SU-DHL-6 (cell line): ENCODE measurements around the gene DHRS11.

Source experiments
- H2AFZ ChIP-seq: fragments of 200-600 bp; sonication (generic); 2 replicates; pipeline ENCODE4 v1.6.1; 2014; ENCODE audit warnings: low read depth, mild to moderate bottlenecking, moderate library complexity, mixed read lengths, antibody characterized with exemption, low read length; ENCODE audit not compliant: severe bottlenecking
- H3F3A ChIP-seq: fragments of 200-600 bp; shearing (Covaris generic); 2 replicates; pipeline ENCODE4 v1.6.0; 2016; ENCODE audit warnings: antibody characterized with exemption, mild to moderate bottlenecking; ENCODE audit not compliant: insufficient read depth
- H3K27ac ChIP-seq: fragments of 200-600 bp; sonication (generic); 2 replicates; pipeline ENCODE4 v1.5.1; 2016; ENCODE audit warnings: low read depth, mild to moderate bottlenecking, low read length, moderate library complexity, mixed read lengths
- H3K27me3 ChIP-seq: fragments of 200-600 bp; sonication (generic), shearing (Covaris generic); 2 replicates; pipeline ENCODE4 v1.6.0; 2014; ENCODE audit warnings: mild to moderate bottlenecking, low read length
- H3K36me3 ChIP-seq: fragments of 200-600 bp; sonication (generic); 2 replicates; pipeline ENCODE4 v1.6.1; 2014; ENCODE audit warnings: mild to moderate bottlenecking, low read length, mixed read lengths
- H3K4me2 ChIP-seq: fragments of 300-600, 200-600 bp; shearing (Covaris generic), sonication (generic); 2 replicates; pipeline ENCODE4 v1.6.0; 2014; ENCODE audit warnings: low read length, low read depth, mild to moderate bottlenecking; ENCODE audit not compliant: poor library complexity, severe bottlenecking
- H3K4me3 ChIP-seq: fragments of 200-600 bp; sonication (generic); 2 replicates; pipeline ENCODE4 v1.5.1; 2014; ENCODE audit warnings: antibody characterized with exemption, low read length, mild to moderate bottlenecking, mixed read lengths; ENCODE audit not compliant: insufficient read depth, poor library complexity, severe bottlenecking
- H3K79me2 ChIP-seq: fragments of 200-600 bp; sonication (generic); 2 replicates; pipeline ENCODE4 v1.6.1; 2014; ENCODE audit warnings: mild to moderate bottlenecking, low read length, moderate library complexity; ENCODE audit not compliant: insufficient read depth
- H3K9ac ChIP-seq: fragments of 200-600 bp; sonication (generic); 2 replicates; pipeline ENCODE4 v1.7.0; 2014; ENCODE audit warnings: mild to moderate bottlenecking, low read length
- H3K9me2 ChIP-seq: fragments of 200-600 bp; sonication (generic); replicated peaks from 2 replicates; pipeline ENCODE4 v1.6.1; 2014; ENCODE audit warnings: low read length; ENCODE audit not compliant: insufficient read depth
- H3K9me3 ChIP-seq: fragments of 200-600 bp; sonication (generic); 2 replicates; pipeline ENCODE4 v1.6.1; 2014; ENCODE audit warnings: low read length, mixed read lengths; ENCODE audit not compliant: insufficient read depth
- H4K20me1 ChIP-seq: fragments of 200-600 bp; sonication (generic); 2 replicates; pipeline ENCODE4 v1.6.1; 2014; ENCODE audit warnings: low read depth, mild to moderate bottlenecking, antibody characterized with exemption, low read length, moderate library complexity, mixed read lengths
- CTCF ChIP-seq: fragments of 200-600 bp; sonication (generic); IDR thresholded peaks from one replicate; pipeline ENCODE4 v1.5.1; 2017; ENCODE audit warnings: antibody characterized with exemption, mild to moderate bottlenecking, low read length, moderate library complexity; ENCODE audit not compliant: insufficient read depth, poor library complexity, severe bottlenecking
- EZH2phosphoT487 ChIP-seq: fragments of 200-600 bp; sonication (generic), shearing (Covaris generic); conservative IDR thresholded peaks from 2 replicates; pipeline ENCODE4 v1.6.1; 2018; ENCODE audit warnings: mild to moderate bottlenecking, antibody characterized with exemption, low read length, moderate library complexity, mixed read lengths

The DHRS11 gene

GRCh38 chr17:36608794-36609497 is 17.3 kb downstream of the DHRS11 start:
- no peak overlapping the region for H3K4me3 ChIP-seq
- no peaks in the 10 kb centered on the region for H3K9me3 ChIP-seq
- peaks cover 15% of the 10 kb centered on the region; the same call in 1 of the 2 replicates for H3K79me2 ChIP-seq
- H3K4me2 ChIP-seq = no peak overlapping the region
- H3K9ac ChIP-seq = no peak overlapping the region
- H3K27me3 ChIP-seq = no peaks in the 10 kb centered on the region
- no peak overlapping the region for H2AFZ ChIP-seq
- H3K27ac ChIP-seq = no peak overlapping the region
- H3K9me2 ChIP-seq = no peaks in the 10 kb centered on the region
- H4K20me1 ChIP-seq = no peaks in the 10 kb centered on the region
- H3F3A ChIP-seq = no peaks in the 10 kb centered on the region
- TF ChIP-seq CTCF (no peak), EZH2phosphoT487 (no peak)
- H3K36me3 ChIP-seq = no peaks in the 10 kb centered on the region

GRCh38 chr17:36609498-36609862 is 17.8 kb downstream of the DHRS11 start:
- Histone ChIP-seq H3K27ac (no peak overlapping the region), H3K79me2 (peaks cover 10% of the 10 kb centered on the region; the same call in 1 of the 2 replicates), H3F3A (no peaks in the 10 kb centered on the region), H3K4me3 (no peak overlapping the region), H3K27me3 (no peaks in the 10 kb centered on the region), H3K4me2 (no peak overlapping the region), H3K9me3 (no peaks in the 10 kb centered on the region), H2AFZ (no peak overlapping the region), H3K36me3 (no peaks in the 10 kb centered on the region), H3K9me2 (no peaks in the 10 kb centered on the region), H3K9ac (no peak overlapping the region), H4K20me1 (no peaks in the 10 kb centered on the region)
- no peak for TF ChIP-seq EZH2phosphoT487
- TF ChIP-seq CTCF = no peak

- H4K20me1 ChIP-seq = no peaks in the 10 kb centered on the region
Measured at GRCh38 chr17:36610474-36610873, 18.8 kb downstream of the DHRS11 start.

More at GRCh38 chr17:36610474-36610873, 18.8 kb downstream of the DHRS11 start:
- TF ChIP-seq CTCF (no peak), EZH2phosphoT487 (no peak)
- H3K27ac ChIP-seq = no peak overlapping the region
- H2AFZ ChIP-seq = no peak overlapping the region
- H3K4me2 ChIP-seq = no peak overlapping the region
- no peak overlapping the region for H3K9ac ChIP-seq
- H3K4me3 ChIP-seq = no peak overlapping the region
- H3K79me2 ChIP-seq = peaks cover 8% of the 10 kb centered on the region; the same call in 1 of the 2 replicates
- no peaks in the 10 kb centered on the region for H3K27me3 ChIP-seq
- H3K9me3 ChIP-seq = no peaks in the 10 kb centered on the region
- H3K36me3 ChIP-seq = no peaks in the 10 kb centered on the region
- H3F3A ChIP-seq = no peaks in the 10 kb centered on the region
- H3K9me2 ChIP-seq = no peaks in the 10 kb centered on the region
